ENCODE data around the gene CYP2W1.

CYP2W1 gene

GRCh38 chr7:1021366-1021765 is 38.4 kb downstream of the CYP2W1 start:
- no peak for DNase-seq (ENCODE audit: low read depth)
- no peak overlapping the region for H3K4me3 ChIP-seq (ENCODE audit: low read depth, low read length)
- TF ChIP-seq CTCF (conservative IDR thresholded peaks at IDR 0.05; ENCODE audit: low read depth, low read length), result no peak

GRCh38 chr7:1021931-1022330 is 39.0 kb downstream of the CYP2W1 start:
- DNase-seq (ENCODE audit: low read depth), result no peak
- no peak overlapping the region for H3K4me3 ChIP-seq (ENCODE audit: low read depth, low read length)
- no peak for TF ChIP-seq CTCF (conservative IDR thresholded peaks at IDR 0.05; ENCODE audit: low read depth, low read length)

- no peak for DNase-seq (ENCODE audit: low read depth)
- H3K4me3 ChIP-seq (ENCODE audit: low read depth, low read length), result no peak overlapping the region
- no peak for TF ChIP-seq CTCF (conservative IDR thresholded peaks at IDR 0.05; ENCODE audit: low read depth, low read length)
Measured at GRCh38 chr7:1022356-1022755, 39.4 kb downstream of the CYP2W1 start.

- no peak overlapping the region for H3K4me3 ChIP-seq (ENCODE audit: low read depth, low read length)
- DNase-seq (ENCODE audit: low read depth), result no peak
- no peak for TF ChIP-seq CTCF (conservative IDR thresholded peaks at IDR 0.05; ENCODE audit: low read depth, low read length)
Measured at GRCh38 chr7:1022801-1023465, 40.0 kb downstream of the CYP2W1 start.

GRCh38 chr7:1024331-1024841 is 41.4 kb downstream of the CYP2W1 start:
- H3K4me3 ChIP-seq (ENCODE audit: low read depth, low read length), result no peak overlapping the region
- no peak for TF ChIP-seq CTCF (conservative IDR thresholded peaks at IDR 0.05; ENCODE audit: low read depth, low read length)
- no peak for DNase-seq (ENCODE audit: low read depth)

GRCh38 chr7:1024876-1025742 is 42.1 kb downstream of the CYP2W1 start:
- no peak for TF ChIP-seq CTCF (conservative IDR thresholded peaks at IDR 0.05; ENCODE audit: low read depth, low read length)
- DNase-seq (ENCODE audit: low read depth), result no peak
- H3K4me3 ChIP-seq (ENCODE audit: low read depth, low read length), result no peak overlapping the region
